ENCODE measurements around the gene IL1RL1.

Gene IL1RL1

GRCh38 chr2:102310964-102311640 lies at the start of gene IL1RL1:
TSS of gene IL1RL1 (plus strand) at chr2:102311563. CDS start at chr2:102338265, 26,702 bp downstream.
- no peak for DNase-seq

- no peak for DNase-seq
These were observed 48.9 kb upstream of the IL1RL1 start for GRCh38 chr2:102262216-102263129.

- DNase-seq = no peak
These were observed 46.4 kb upstream of the IL1RL1 start for GRCh38 chr2:102264952-102265351.

- no peak for DNase-seq
These were observed 45.2 kb upstream of the IL1RL1 start for GRCh38 chr2:102266204-102266603.

- DNase-seq = no peak
These were observed 43.6 kb upstream of the IL1RL1 start for GRCh38 chr2:102267774-102268173.

GRCh38 chr2:102268510-102269199 lies 42.7 kb upstream of the IL1RL1 start:
- no peak for DNase-seq

GRCh38 chr2:102269200-102269524 lies 42.2 kb upstream of the IL1RL1 start:
- no peak for DNase-seq

GRCh38 chr2:102271844-102272243 lies 39.5 kb upstream of the IL1RL1 start:
- DNase-seq = no peak

GRCh38 chr2:102273619-102274211 lies 37.6 kb upstream of the IL1RL1 start:
- DNase-seq = no peak

GRCh38 chr2:102276549-102277201 lies 34.7 kb upstream of the IL1RL1 start:
- DNase-seq = no peak

GRCh38 chr2:102277202-102277700 lies 34.1 kb upstream of the IL1RL1 start:
- DNase-seq = no peak

GRCh38 chr2:102278720-102279390 lies 32.5 kb upstream of the IL1RL1 start:
- DNase-seq = no peak

GRCh38 chr2:102279391-102279735 lies 32.0 kb upstream of the IL1RL1 start:
- no peak for DNase-seq

GRCh38 chr2:102282678-102283091 lies 28.7 kb upstream of the IL1RL1 start:
- DNase-seq = no peak

- no peak for DNase-seq
These were observed 27.4 kb upstream of the IL1RL1 start for GRCh38 chr2:102283996-102284395.

- DNase-seq = no peak
These were observed 26.8 kb upstream of the IL1RL1 start for GRCh38 chr2:102284611-102285010.

- DNase-seq = no peak
These were observed 26.0 kb upstream of the IL1RL1 start for GRCh38 chr2:102285368-102285767.

GRCh38 chr2:102286041-102286440 lies 25.3 kb upstream of the IL1RL1 start:
- DNase-seq = no peak

GRCh38 chr2:102289129-102289528 lies 22.2 kb upstream of the IL1RL1 start:
- no peak for DNase-seq

- DNase-seq = no peak
These were observed 20.8 kb upstream of the IL1RL1 start for GRCh38 chr2:102290594-102290993.

- no peak for DNase-seq
These were observed 19.9 kb upstream of the IL1RL1 start for GRCh38 chr2:102291319-102292075.

Data from NCI-H1436 treated with DMSO at 0.1 percent for 48 hours (cell line).